ENCODE measurements around the gene RAB5A. TPM values are rescaled to one million over a fixed set of nuclear protein-coding genes. Genes with fewer than 3 reads are reported as not detected.
"Not testable (repeated sequence)": the region's sequence is repeated elsewhere in the genome, so short reads cannot be mapped to it uniquely, and the experiment has no call there.

The RAB5A gene
- total RNA-seq, 4 donors from 2014 or later = 82.4 to 108 (median 94.4) TPM

GRCh38 chr3:19961960-19962359, 15.1 kb downstream of the RAB5A start:
- DNase-seq (ENCODE audit: low spot score in 2 of 2) = no peak
- no peak overlapping the region for H3K4me3 ChIP-seq
- peaks cover 6% of the 10 kb centered on the region for H3K4me1 ChIP-seq
- no peak for TF ChIP-seq POLR2AphosphoS5 (IDR thresholded peaks at IDR 0.05)
- TF ChIP-seq EP300 (IDR thresholded peaks at IDR 0.05) = no peak
- TF ChIP-seq POLR2A (IDR thresholded peaks at IDR 0.05) = no peak
- 96% methylated on average over 4 of the region's 4 CpGs for WGBS
- H3K9me3 ChIP-seq = no peaks in the 10 kb centered on the region
- H3K36me3 ChIP-seq = no peaks in the 10 kb centered on the region
- no peaks in the 10 kb centered on the region for H3K27me3 ChIP-seq
- H3K27ac ChIP-seq = no peak overlapping the region

DNA sequence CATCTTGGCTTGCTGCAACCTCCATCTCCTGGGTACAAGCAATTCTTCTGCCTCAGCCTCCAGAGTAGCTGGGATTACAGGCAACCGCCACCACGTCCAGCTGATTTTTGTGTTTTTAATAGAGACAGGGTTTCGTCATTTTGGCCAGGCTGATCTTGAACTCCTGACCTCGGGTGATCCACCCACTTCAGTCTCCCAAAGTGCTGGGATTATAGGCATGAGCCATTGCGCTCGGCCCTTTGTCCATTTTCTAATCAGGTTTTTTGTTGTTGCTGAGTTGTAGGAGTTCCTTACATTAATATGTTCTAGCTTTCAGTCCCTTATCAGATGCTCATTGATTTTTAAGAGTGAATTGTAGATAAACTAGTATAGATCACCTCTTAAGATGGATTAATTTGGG, 20.3 kb downstream of the RAB5A start:
- no peak overlapping the region for H3K27ac ChIP-seq
- H3K4me3 ChIP-seq = no peak overlapping the region
- no peaks in the 10 kb centered on the region for H3K27me3 ChIP-seq
- H3K4me1 ChIP-seq = peaks cover 9% of the 10 kb centered on the region
- WGBS = 84% methylated on average over 6 of the region's 6 CpGs
- DNase-seq (ENCODE audit: low spot score in 2 of 2) = no peak
- no peaks in the 10 kb centered on the region for H3K9me3 ChIP-seq
- TF ChIP-seq CTCF (IDR thresholded peaks at IDR 0.05) (no peak), EP300 (IDR thresholded peaks at IDR 0.05) (no peak), POLR2A (IDR thresholded peaks at IDR 0.05) (no peak), POLR2AphosphoS5 (IDR thresholded peaks at IDR 0.05) (no peak)
- no peaks in the 10 kb centered on the region for H3K36me3 ChIP-seq

GRCh38 chr3:19967812-19968211, 20.9 kb downstream of the RAB5A start:
- no peaks in the 10 kb centered on the region for H3K36me3 ChIP-seq
- WGBS = 80% methylated on average over 4 of the region's 4 CpGs
- no peak for DNase-seq (ENCODE audit: low spot score in 2 of 2)
- H3K27me3 ChIP-seq = no peaks in the 10 kb centered on the region
- no peaks in the 10 kb centered on the region for H3K9me3 ChIP-seq
- no peak overlapping the region for H3K4me3 ChIP-seq
- peaks cover 9% of the 10 kb centered on the region for H3K4me1 ChIP-seq
- TF ChIP-seq POLR2AphosphoS5 (IDR thresholded peaks at IDR 0.05) = no peak
- no peak for TF ChIP-seq EP300 (IDR thresholded peaks at IDR 0.05)
- no peak for TF ChIP-seq POLR2A (IDR thresholded peaks at IDR 0.05)
- no peak for TF ChIP-seq CTCF (IDR thresholded peaks at IDR 0.05)
- H3K27ac ChIP-seq = no peak overlapping the region

DNA sequence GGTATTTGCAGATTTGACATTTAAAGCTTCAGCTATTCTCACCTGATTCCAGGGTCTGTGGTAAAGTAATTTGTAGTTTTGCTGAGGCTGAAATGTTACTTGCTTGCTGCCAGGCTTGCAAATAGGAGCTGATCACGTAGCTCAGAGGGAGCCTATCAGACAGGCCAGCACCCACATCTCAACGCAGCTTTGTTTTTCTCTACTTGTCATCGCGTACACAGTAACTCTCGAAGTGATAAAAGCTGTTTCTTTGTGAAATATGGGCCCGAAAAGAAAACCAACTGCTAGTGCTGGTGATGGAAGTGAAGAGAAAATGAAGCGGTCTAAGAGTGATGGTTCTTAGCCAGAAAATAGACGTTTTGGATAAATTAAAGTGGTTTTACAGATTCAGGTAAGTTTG, 23.4 kb downstream of the RAB5A start:
- no peak overlapping the region for H3K4me3 ChIP-seq
- no peaks in the 10 kb centered on the region for H3K27me3 ChIP-seq
- peaks cover 4% of the 10 kb centered on the region for H3K4me1 ChIP-seq
- WGBS = 96% methylated on average over 8 of the region's 8 CpGs
- no peak overlapping the region for H3K27ac ChIP-seq
- no peak for DNase-seq (ENCODE audit: low spot score in 2 of 2)
- TF ChIP-seq POLR2A (IDR thresholded peaks at IDR 0.05) (no peak), POLR2AphosphoS5 (IDR thresholded peaks at IDR 0.05) (no peak), CTCF (IDR thresholded peaks at IDR 0.05) (no peak), EP300 (IDR thresholded peaks at IDR 0.05) (no peak)
- H3K36me3 ChIP-seq = peaks cover 12% of the 10 kb centered on the region
- no peaks in the 10 kb centered on the region for H3K9me3 ChIP-seq

- TF ChIP-seq POLR2A (IDR thresholded peaks at IDR 0.05) = no peak
- TF ChIP-seq EP300 (IDR thresholded peaks at IDR 0.05) = no peak
- no peak for TF ChIP-seq CTCF (IDR thresholded peaks at IDR 0.05)
- no peak for TF ChIP-seq POLR2AphosphoS5 (IDR thresholded peaks at IDR 0.05)
- H3K36me3 ChIP-seq = peaks cover 29% of the 10 kb centered on the region
- H3K4me1 ChIP-seq = peaks cover 4% of the 10 kb centered on the region
- no peak overlapping the region for H3K4me3 ChIP-seq
- H3K9me3 ChIP-seq = no peaks in the 10 kb centered on the region
- WGBS = 41% methylated on average over 3 of the region's 3 CpGs
- H3K27ac ChIP-seq = no peak overlapping the region
- no peaks in the 10 kb centered on the region for H3K27me3 ChIP-seq
- no peak for DNase-seq (ENCODE audit: low spot score in 2 of 2)
Observed at GRCh38 chr3:19972054-19972453, 25.2 kb downstream of the RAB5A start.

- 95% methylated on average over 8 of the region's 8 CpGs for WGBS
- peaks cover 14% of the 10 kb centered on the region for H3K36me3 ChIP-seq
- not testable (repeated sequence) for DNase-seq (ENCODE audit: low spot score in 2 of 2)
Observed at GRCh38 chr3:19988904-19989303, 42.0 kb downstream of the RAB5A start.

More at GRCh38 chr3:19988904-19989303, 42.0 kb downstream of the RAB5A start:
- not testable (repeated sequence) for H3K4me3 ChIP-seq, H3K4me1 ChIP-seq, H3K9me3 ChIP-seq, H3K27ac ChIP-seq, H3K27me3 ChIP-seq

Measured in suprapubic skin (tissue), 4 donors.